ENCODE data around the gene FBXO27. TPM values are rescaled to one million over a fixed set of nuclear protein-coding genes. Genes with fewer than 3 reads are reported as not detected.

Gene FBXO27, protein sequence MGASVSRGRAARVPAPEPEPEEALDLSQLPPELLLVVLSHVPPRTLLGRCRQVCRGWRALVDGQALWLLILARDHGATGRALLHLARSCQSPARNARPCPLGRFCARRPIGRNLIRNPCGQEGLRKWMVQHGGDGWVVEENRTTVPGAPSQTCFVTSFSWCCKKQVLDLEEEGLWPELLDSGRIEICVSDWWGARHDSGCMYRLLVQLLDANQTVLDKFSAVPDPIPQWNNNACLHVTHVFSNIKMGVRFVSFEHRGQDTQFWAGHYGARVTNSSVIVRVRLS
- total RNA-seq (under 1 TPM; 0.64 to 0.86 TPM), polyA plus RNA-seq (1 to 10 TPM in 1 of 2 donors, under 1 TPM in 1; 0.42 to 1.4 TPM)

DNA sequence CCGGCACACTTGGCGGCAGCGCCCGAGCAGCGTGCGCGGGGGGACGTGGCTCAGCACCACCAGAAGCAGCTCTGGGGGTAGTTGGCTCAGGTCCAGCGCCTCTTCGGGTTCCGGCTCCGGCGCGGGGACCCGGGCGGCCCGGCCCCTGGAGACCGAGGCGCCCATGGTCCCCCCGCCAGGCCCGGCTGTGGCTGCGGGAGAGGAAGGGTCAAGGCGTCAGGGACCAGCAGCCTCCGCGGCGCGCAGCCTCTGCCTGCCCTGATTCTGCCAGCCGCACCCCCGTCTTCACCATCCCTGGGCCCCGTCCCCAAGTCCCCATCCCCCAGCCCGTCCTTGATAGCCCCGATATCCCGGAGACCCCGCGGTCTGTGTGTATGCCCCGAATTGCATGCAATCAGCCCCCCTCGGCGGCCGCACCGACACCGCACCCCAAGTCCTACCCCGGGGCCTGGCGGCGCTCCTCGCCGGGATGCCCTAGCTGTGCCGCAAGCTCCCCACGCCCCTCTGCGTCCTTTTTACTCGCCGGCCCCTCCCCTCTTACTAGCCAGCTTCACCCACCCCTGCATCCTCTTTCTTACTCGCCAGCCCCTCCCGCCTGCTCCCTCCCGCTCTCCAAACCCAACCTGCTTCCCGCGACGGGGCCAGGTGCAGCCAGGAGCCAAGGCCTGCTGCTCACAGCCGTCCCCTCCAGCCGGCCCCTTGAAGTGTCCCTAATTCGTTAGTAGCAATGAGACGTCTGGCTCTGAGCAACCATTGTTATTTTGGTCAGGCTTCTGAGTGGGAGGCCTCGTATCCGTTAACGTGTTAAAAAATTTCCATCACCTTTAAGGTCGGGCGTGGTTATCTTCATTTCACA is at the start of gene FBXO27:
Gene FBXO27 (minus strand): TSS at position 487 of the 856 bp plus-strand sequence. CDS start 322 bp downstream, at position 165.
- peaks cover 0 to 11% (median 5%) of the 10 kb centered on the region in 4 donors for H3K4me1 Mint-ChIP-seq
- Histone ChIP-seq H3K36me3 (ENCODE audit: insufficient read depth, low read length) (no peaks in the 10 kb centered on the region), H3K9me3 (ENCODE audit: control insufficient read depth in 1 of 2, low read length in 2 of 2) (no peaks in the 10 kb centered on the region), H3K4me3 (ENCODE audit: low read length in 2 of 2) (peak within 1 kb of the TSS; percentile 6 to 46), H3K4me1 (ENCODE audit: insufficient read depth, low read length) (peaks cover 11% of the 10 kb centered on the region), H3K27ac (ENCODE audit: low read depth, low read length) (no peak within 1 kb of the TSS), H3K27me3 (ENCODE audit: insufficient read depth, low read length) (no peaks in the 10 kb centered on the region)
- peak in 1 of 5 donors; percentile 38 for DNase-seq
- no peaks in the 10 kb centered on the region for H3K27me3 Mint-ChIP-seq
- H3K27ac Mint-ChIP-seq, result peak within 1 kb of the TSS in 5 of 7 donors; percentile 36 to 74 (median 61)
- H3K4me3 Mint-ChIP-seq, result peak within 1 kb of the TSS; percentile 72 to 90 (median 78)
- intact Hi-C loops (cut with micrococcal nuclease), result loop anchor here (2.0 kb wide), 1 partner anchor 41 kb away; no protein-coding TSS in a partner anchor
- CTCF ChIA-PET (ENCODE audit: partially characterized antibody), result no interaction called here
- POLR2A ChIA-PET (ENCODE audit: partially characterized antibody), result no interaction called here
- no peaks in the 10 kb centered on the region for H3K36me3 Mint-ChIP-seq
- no peaks in the 10 kb centered on the region for H3K9me3 Mint-ChIP-seq

DNA sequence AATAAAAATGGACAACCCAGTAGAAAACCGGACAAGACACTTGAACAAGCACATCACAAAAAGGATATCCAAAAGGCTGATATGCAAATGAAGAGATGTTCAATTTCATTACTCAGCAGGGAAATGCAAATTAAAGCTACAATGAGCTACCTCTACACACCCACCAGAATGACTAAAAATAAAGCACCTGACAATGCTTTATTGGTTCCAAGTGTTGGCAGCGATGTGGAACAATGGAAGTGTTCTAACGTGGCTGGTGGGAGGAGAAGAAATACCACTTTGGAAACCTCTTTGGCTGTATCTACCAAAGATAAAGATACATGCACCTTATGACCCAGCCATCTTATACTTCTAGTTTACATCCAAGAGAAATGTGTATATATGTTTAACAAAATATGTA is 48.1 kb upstream of the FBXO27 start:
- Histone ChIP-seq H3K4me3 (ENCODE audit: low read length in 2 of 2) (no peak overlapping the region), H3K36me3 (ENCODE audit: insufficient read depth, low read length) (no peaks in the 10 kb centered on the region), H3K4me1 (ENCODE audit: insufficient read depth, low read length) (peaks cover 13% of the 10 kb centered on the region), H3K27me3 (ENCODE audit: insufficient read depth, low read length) (peaks cover 21% of the 10 kb centered on the region), H3K9me3 (ENCODE audit: control insufficient read depth in 1 of 2, low read length in 2 of 2) (no peaks in the 10 kb centered on the region), H3K27ac (ENCODE audit: low read depth, low read length) (no peak overlapping the region)
- intact Hi-C loops (cut with micrococcal nuclease), result no loop called here
- Mint-ChIP-seq H3K4me3 (no peak overlapping the region), H3K4me1 (peaks cover 7 to 24% (median 18%) of the 10 kb centered on the region in 4 donors), H3K36me3 (no peaks in the 10 kb centered on the region), H3K27ac (no peak overlapping the region), H3K9me3 (no peaks in the 10 kb centered on the region), H3K27me3 (peaks cover 24 to 27% of the 10 kb centered on the region in 2 donors)
- POLR2A ChIA-PET (ENCODE audit: partially characterized antibody), result no interaction called here
- no peak for DNase-seq
- CTCF ChIA-PET (ENCODE audit: partially characterized antibody), result interaction anchor here (0.9 kb wide), 1 partner anchor 249 kb away, joined by 3 read pairs; no protein-coding TSS in a partner anchor

DNA sequence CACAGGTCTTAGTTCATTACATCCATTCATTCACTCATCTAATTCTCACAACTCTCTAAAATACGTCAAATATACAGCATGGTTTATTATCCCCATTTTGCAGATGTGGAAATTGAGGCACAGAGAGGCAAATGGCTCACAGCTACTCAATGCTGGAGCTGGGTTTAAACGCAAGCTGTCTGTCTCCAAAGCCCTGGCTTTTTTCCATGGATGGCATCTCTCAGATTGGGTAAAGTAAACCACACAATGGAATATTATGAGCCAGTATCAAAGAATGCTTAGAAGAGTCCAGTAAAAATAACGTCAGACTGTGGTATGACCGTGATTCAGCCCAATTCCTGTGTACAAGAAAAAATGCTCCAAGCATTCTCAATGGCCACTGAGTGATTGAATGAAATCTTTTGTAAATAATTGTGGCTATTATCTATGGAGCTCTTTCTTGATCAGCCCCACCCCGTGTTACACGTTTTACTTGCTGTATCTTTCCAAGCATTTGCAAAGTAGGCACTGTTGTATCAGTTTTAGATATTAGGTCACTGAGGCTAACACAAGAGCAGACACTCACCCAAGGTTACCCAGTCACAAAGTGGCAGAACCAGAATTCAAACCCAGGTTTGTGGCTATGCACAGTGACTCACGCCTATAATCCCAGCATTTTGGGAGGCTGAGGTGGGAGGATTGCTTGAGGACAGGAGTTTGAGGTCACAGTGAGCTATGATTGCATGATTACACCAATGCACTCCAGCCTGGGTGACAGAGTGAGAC is 46.3 kb upstream of the FBXO27 start:
- no peaks in the 10 kb centered on the region for H3K36me3 Mint-ChIP-seq
- H3K27me3 Mint-ChIP-seq, result peaks cover 20 to 21% of the 10 kb centered on the region in 2 donors
- H3K36me3 ChIP-seq (ENCODE audit: insufficient read depth, low read length), result no peaks in the 10 kb centered on the region
- H3K4me3 ChIP-seq (ENCODE audit: low read length in 2 of 2), result no peak overlapping the region
- H3K27me3 ChIP-seq (ENCODE audit: insufficient read depth, low read length), result peaks cover 15% of the 10 kb centered on the region
- H3K4me3 Mint-ChIP-seq, result no peak overlapping the region
- H3K4me1 ChIP-seq (ENCODE audit: insufficient read depth, low read length), result peaks cover 20% of the 10 kb centered on the region
- H3K4me1 Mint-ChIP-seq, result peaks cover 14 to 28% (median 23%) of the 10 kb centered on the region in 4 donors
- ChIA-PET POLR2A (ENCODE audit: partially characterized antibody) (no interaction called here), CTCF (ENCODE audit: partially characterized antibody) (interaction anchor here (0.8 to 2.4 kb wide), 2 partner anchors 27 to 676 kb away, joined by 3 to 8 read pairs; partner anchors contain the start of gene FAM98C)
- no peaks in the 10 kb centered on the region for H3K9me3 Mint-ChIP-seq
- H3K27ac Mint-ChIP-seq, result peak overlapping the region in 1 of 7 donors; percentile 12
- intact Hi-C loops (cut with micrococcal nuclease), result no loop called here
- no peak for DNase-seq
- H3K27ac ChIP-seq (ENCODE audit: low read depth, low read length), result no peak overlapping the region
- no peaks in the 10 kb centered on the region for H3K9me3 ChIP-seq (ENCODE audit: control insufficient read depth in 1 of 2, low read length in 2 of 2)

DNA sequence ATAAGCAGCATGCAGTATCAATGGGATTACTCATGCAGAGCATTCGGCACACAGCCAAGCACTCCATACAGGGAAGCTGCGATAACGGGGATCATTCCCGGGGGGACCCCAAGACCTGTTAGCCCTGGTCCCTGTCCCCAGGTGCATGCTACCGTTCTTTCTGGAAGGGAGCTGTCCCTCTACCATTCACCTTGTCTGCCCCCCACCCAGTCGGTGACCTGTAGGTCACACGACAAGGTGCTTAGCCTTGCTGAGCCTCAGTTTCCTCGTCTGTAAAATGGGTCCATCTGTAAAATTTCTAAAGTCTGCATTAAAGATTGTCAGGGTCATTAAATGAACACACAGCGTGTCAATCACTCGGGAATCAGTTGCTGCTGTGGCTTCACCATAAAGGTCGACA is 45.0 kb upstream of the FBXO27 start:
- H3K27ac Mint-ChIP-seq, result peak overlapping the region in 3 of 7 donors; percentile 35 to 52 (median 47)

DNA sequence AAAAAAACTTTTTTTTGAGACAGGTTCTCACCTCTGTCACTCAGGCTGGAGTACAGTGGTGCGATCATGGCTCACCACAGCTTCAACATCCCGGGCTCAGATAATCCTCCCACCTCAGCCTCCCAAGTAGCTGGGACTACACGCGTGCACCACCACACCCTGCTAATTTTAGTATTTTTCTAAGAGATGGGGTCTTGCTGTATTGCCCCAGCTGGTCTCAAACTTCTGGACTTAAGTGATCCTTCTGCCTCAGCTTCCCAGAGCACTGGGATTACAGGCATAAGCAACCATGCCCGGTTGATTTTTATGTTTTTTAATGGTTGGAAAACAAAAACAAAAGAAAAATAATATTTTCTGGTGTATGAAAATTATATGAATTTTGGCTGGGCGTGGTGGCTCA is 42.6 kb upstream of the FBXO27 start:
- no peak overlapping the region for H3K4me3 Mint-ChIP-seq
- H3K9me3 Mint-ChIP-seq, result no peaks in the 10 kb centered on the region
- Histone ChIP-seq H3K9me3 (ENCODE audit: control insufficient read depth in 1 of 2, low read length in 2 of 2) (no peaks in the 10 kb centered on the region), H3K36me3 (ENCODE audit: insufficient read depth, low read length) (no peaks in the 10 kb centered on the region), H3K4me1 (ENCODE audit: insufficient read depth, low read length) (peaks cover 21% of the 10 kb centered on the region), H3K27ac (ENCODE audit: low read depth, low read length) (no peak overlapping the region), H3K4me3 (ENCODE audit: low read length in 2 of 2) (no peak overlapping the region), H3K27me3 (ENCODE audit: insufficient read depth, low read length) (no peaks in the 10 kb centered on the region)
- DNase-seq, result no peak
- peaks cover 0 to 2% of the 10 kb centered on the region in 2 donors for H3K27me3 Mint-ChIP-seq
- no peaks in the 10 kb centered on the region for H3K36me3 Mint-ChIP-seq
- intact Hi-C loops (cut with micrococcal nuclease), result loop anchor here (5.0 kb wide), 1 partner anchor 37 kb away; no protein-coding TSS in a partner anchor
- peak overlapping the region in 6 of 7 donors; percentile 79 to 99 (median 96) for H3K27ac Mint-ChIP-seq
- peaks cover 20 to 33% (median 27%) of the 10 kb centered on the region in 4 donors for H3K4me1 Mint-ChIP-seq
- CTCF ChIA-PET (ENCODE audit: partially characterized antibody), result interaction anchor here (0.9 to 1.3 kb wide), 2 partner anchors 23 to 315 kb away, joined by 4 read pairs; no protein-coding TSS in a partner anchor
- POLR2A ChIA-PET (ENCODE audit: partially characterized antibody), result interaction anchor here (1.3 kb wide), 1 partner anchor 370 kb away, joined by 4 read pairs; the partner anchor contains the start of gene SUPT5H

More for the DNA sequence above, 45.0 kb upstream of the FBXO27 start:
- POLR2A ChIA-PET (ENCODE audit: partially characterized antibody), result no interaction called here
- Mint-ChIP-seq H3K9me3 (no peaks in the 10 kb centered on the region), H3K4me1 (peaks cover 17 to 29% (median 23%) of the 10 kb centered on the region in 4 donors), H3K4me3 (no peak overlapping the region), H3K27me3 (peaks cover 9 to 10% of the 10 kb centered on the region in 2 donors), H3K36me3 (no peaks in the 10 kb centered on the region)
- DNase-seq, result no peak
- Histone ChIP-seq H3K4me1 (ENCODE audit: insufficient read depth, low read length) (peaks cover 21% of the 10 kb centered on the region), H3K27ac (ENCODE audit: low read depth, low read length) (no peak overlapping the region), H3K9me3 (ENCODE audit: control insufficient read depth in 1 of 2, low read length in 2 of 2) (no peaks in the 10 kb centered on the region), H3K36me3 (ENCODE audit: insufficient read depth, low read length) (no peaks in the 10 kb centered on the region), H3K27me3 (ENCODE audit: insufficient read depth, low read length) (peaks cover 5% of the 10 kb centered on the region), H3K4me3 (ENCODE audit: low read length in 2 of 2) (no peak overlapping the region)
- CTCF ChIA-PET (ENCODE audit: partially characterized antibody), result interaction anchor here (2.4 kb wide), 1 partner anchor 26 kb away, joined by 8 read pairs; no protein-coding TSS in a partner anchor
- intact Hi-C loops (cut with micrococcal nuclease), result no loop called here

DNA sequence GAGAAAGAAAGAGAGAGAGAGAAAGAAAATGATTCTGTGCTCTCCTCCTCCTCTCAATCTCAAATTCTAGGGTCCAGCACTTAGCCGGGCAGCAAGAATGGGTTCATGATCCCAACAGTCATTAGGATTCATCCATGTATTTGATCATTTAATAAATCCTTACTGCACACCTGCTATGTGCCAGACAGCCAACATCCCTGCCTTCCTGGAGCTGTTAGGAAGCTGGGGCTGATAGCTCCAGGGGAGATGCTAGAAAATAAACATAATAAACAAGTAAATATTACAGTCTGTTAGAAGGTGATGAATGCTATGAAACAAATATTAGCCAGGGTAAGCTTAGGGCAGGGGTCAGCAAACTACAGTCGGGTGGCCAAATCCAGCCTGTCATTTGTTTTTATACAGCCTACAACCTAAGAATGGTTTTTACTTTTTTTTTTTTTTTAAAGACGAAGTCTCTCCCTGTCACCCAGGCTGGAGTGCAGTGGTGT is 41.9 kb upstream of the FBXO27 start:
- DNase-seq, result no peak
- no peaks in the 10 kb centered on the region for H3K36me3 ChIP-seq (ENCODE audit: insufficient read depth, low read length)
- ChIA-PET CTCF (ENCODE audit: partially characterized antibody) (interaction anchor here (0.8 to 1.3 kb wide), 5 partner anchors 22 to 316 kb away, joined by 3 to 4 read pairs (median 4); partner anchors contain the start of genes MRPS12 and SARS2), POLR2A (ENCODE audit: partially characterized antibody) (interaction anchor here (0.8 to 1.5 kb wide), 10 partner anchors 8 to 406 kb away, joined by 3 to 7 read pairs (median 4); partner anchors contain the start of genes GMFG, RPS16, SUPT5H and TIMM50)
- peaks cover 21% of the 10 kb centered on the region for H3K4me1 ChIP-seq (ENCODE audit: insufficient read depth, low read length)
- no peaks in the 10 kb centered on the region for H3K9me3 ChIP-seq (ENCODE audit: control insufficient read depth in 1 of 2, low read length in 2 of 2)
- Mint-ChIP-seq H3K27ac (peak overlapping the region; percentile 94 to 100 (median 99)), H3K4me1 (peaks cover 20 to 33% (median 27%) of the 10 kb centered on the region in 4 donors), H3K36me3 (no peaks in the 10 kb centered on the region), H3K9me3 (no peaks in the 10 kb centered on the region), H3K4me3 (peak overlapping the region in 3 of 8 donors; percentile 67 to 83 (median 75)), H3K27me3 (peaks cover 0 to 2% of the 10 kb centered on the region in 2 donors)
- no peaks in the 10 kb centered on the region for H3K27me3 ChIP-seq (ENCODE audit: insufficient read depth, low read length)
- H3K27ac ChIP-seq (ENCODE audit: low read depth, low read length), result peak overlapping the region; percentile 54
- H3K4me3 ChIP-seq (ENCODE audit: low read length in 2 of 2), result no peak overlapping the region
- intact Hi-C loops (cut with micrococcal nuclease), result loop anchor here (5.0 kb wide), 1 partner anchor 38 kb away; no protein-coding TSS in a partner anchor
